Choroid plexus epithelial cell (primary cell): ENCODE data around the gene VPS13D.
"Not testable (repeated sequence)": the region's sequence is repeated elsewhere in the genome, so short reads cannot be mapped to it uniquely, and the experiment has no call there.

Experiments used
- DNase-seq: peaks from one replicate; pipeline ENCODE4 v3.0.0-alpha.2; 2010; ENCODE audit warnings: low read depth
- H3K4me3 ChIP-seq: 2 replicates; pipeline ENCODE4 v1.5.1; 2011; ENCODE audit warnings: low read depth, mild to moderate bottlenecking, control low read depth, low read length, moderate library complexity
- CTCF ChIP-seq: conservative IDR thresholded peaks from 2 replicates; pipeline ENCODE4 v1.5.1; 2011; ENCODE audit warnings: low read depth, mild to moderate bottlenecking, control low read depth, inconsistent platforms, low read length, moderate library complexity

Gene VPS13D

DNA sequence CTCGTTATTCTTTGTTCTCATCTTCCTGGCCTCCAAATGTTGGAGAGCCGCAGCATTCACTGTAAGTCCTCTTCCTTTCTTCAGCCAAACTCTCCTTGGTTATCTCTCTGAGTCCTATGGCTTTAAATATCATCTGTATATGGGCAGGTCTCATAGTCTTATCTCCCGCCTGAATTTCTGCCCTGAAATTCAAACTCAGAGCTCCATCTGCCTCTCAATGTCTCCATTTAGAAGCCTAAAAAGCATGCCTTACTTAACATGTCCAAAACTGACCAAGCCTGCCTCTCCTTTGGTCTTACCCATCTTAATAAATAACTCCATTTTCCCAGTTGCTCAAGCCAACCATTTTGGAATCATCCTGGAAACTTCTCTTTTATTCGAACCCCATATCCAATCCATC, 307.5 kb downstream of the VPS13D start:
- TF ChIP-seq CTCF: no peak
- no peak overlapping the region for H3K4me3 ChIP-seq
- no peak for DNase-seq

GRCh38 chr1:12537906-12538461, 308.2 kb downstream of the VPS13D start:
- no peak for DNase-seq
- TF ChIP-seq CTCF: no peak

DNA sequence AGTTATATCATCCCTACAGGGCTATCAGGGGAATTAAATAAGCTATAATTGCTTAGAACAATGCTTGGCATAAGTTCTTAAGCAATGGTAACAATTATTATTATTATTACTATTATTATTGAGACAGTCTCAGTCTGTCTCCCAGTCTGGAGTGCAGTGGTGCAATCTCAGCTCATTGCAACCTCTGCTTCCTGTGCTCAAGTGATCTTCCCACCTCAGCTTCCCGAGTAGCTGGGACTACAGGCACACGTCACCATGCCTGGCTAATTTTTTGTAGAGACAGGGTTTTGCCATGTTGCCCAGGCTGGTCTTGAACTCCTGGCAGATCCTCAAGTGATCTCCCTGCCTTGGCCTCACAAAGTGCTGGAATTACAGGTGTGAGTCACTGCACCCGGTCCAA, 308.7 kb downstream of the VPS13D start:
- DNase-seq: peak; percentile 53
- not testable (repeated sequence) for H3K4me3 ChIP-seq

More at GRCh38 chr1:12537906-12538461, 308.2 kb downstream of the VPS13D start:
- H3K4me3 ChIP-seq: no peak overlapping the region

DNA sequence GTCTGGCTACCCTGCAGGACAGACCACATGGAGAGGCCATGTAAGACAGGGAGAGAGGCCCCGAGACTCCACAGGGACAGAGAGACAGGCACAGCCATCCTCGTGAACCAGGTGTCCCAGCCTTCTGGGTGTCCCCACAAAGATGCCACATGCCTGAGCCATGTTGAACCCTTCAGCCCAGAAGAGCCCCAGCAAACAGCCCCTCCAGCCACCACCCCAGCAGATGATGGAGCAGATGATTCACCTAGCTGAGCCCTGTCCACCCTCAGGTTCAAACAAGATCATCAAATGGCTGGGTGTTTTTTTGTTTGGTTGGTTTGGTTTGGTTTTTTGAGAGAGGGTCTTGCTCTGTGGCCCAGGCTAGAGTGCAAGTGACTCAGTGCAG, 309.5 kb downstream of the VPS13D start:
- DNase-seq: no peak
- H3K4me3 ChIP-seq: no peak overlapping the region
- TF ChIP-seq CTCF: no peak

DNA sequence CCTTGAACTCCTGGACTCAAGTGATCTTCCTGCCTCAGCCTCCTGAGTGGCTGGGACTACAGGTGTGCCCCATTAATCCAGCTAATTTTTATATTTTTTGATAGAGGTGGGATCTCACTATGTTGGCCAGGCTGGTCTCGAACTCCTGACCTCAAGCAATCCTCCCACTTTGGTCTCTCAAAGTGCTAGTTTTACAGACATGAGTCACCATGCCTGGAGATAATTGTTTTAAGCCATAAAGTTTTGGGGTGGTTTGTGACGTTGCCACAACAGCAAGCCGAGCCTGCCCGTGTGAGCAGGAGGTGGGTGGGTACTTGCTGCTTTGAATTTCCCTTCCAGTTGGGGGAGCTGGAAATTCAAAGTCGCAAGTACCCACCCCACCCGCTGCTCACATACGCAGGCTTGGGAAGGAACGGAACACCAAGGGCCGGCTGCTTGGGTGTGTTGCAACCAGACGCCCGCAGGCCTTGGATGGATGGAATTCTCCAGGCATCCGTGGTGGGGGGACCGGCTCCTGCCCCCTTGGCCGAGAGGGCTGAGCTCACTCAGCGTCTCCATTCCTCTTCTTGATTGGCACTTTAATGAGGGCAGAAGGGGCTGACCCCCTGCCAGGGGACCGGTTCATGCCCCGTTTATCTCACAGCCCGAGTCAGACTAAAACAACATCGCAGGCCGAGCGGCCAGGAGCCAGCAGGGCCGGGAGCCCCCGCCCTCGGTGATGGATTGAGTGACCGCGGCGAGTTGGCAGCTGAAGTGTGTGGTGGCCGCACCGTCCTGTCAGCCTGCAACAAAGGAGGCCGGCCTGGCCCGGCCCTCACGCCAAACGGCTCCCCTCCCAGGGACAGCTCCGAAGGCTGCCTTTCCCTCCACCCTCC, 310.1 kb downstream of the VPS13D start:
- peak overlapping the region; percentile 14 for H3K4me3 ChIP-seq
- peak; percentile 99 for DNase-seq
- no peak for TF ChIP-seq CTCF

DNA sequence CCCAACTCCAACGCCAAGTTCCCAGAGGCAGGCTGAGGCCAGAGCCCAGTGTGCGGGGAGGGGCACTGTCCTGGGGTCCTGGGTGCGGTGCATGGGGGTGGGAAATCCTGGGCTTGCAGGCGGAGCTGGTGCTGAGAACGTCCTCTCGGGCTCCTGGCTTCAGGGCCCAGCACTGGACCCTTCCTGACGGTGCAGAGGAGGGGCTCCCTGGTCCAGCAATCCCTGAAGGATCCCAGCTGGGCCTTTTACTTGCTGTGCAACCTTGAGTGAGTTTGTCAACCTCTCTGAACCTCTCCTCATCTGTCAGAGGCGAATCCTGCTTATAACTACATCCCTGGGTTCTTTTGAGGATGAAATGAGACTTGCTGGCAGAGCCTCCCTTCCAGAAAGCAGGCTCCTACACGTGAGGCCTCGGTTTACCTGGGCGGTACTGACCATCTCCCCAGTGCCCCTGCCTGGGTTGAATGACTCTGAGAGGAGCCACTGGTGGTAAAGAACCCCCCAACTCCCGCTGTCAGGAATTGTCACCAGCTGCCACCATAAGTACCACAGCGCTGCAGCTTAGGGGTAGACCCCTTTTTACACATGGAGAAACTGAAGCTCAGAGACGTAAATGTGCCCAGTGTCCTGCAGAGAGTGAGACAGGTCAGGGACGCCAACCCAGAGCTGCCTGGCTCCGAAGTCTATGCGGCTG, 310.9 kb downstream of the VPS13D start:
- TF ChIP-seq CTCF: no peak
- H3K4me3 ChIP-seq: peak overlapping the region; percentile 14
- no peak for DNase-seq

GRCh38 chr1:12541274-12542137, 311.7 kb downstream of the VPS13D start:
- TF ChIP-seq CTCF: no peak
- peak; percentile 94 for DNase-seq

More at GRCh38 chr1:12541274-12542137, 311.7 kb downstream of the VPS13D start:
- no peak overlapping the region for H3K4me3 ChIP-seq
